ENCODE data around the gene FITM1.

Gene FITM1

DNA sequence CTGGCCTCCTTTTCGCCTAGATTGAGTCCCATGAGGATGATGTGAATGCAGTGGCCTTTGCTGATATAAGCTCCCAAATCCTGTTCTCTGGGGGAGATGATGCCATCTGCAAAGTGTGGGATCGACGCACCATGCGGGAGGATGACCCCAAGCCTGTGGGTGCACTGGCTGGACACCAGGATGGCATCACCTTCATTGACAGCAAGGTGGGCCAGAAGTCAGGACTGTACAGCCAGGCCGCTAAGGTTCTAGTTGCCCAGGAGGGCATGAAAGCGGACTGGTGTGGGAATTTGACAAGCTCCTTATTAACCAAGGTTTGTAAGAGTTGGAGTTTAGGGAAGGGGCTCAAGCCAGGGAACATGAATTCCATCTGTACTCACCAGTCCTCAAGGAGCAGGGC, 10.8 kb upstream of the FITM1 start:
- no peak for DNase-seq (ENCODE audit: low spot score)

DNA sequence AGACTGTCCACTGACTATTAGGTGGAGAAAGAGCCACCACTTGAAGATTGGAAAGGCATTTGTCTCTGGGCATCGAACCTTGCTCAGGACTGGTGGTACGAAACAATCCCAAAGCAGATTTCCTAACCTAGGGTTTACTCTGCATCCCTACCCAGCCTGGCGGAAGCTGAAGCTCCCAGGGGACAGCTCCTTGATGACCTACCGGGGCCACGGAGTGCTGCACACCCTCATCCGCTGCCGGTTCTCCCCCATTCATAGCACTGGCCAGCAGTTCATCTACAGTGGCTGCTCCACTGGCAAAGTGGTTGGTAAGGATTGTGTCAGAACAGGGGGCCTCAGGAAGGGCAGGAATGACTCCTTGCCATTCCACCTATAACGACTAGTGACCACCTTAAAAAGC, 9.2 kb upstream of the FITM1 start:
- DNase-seq (ENCODE audit: low spot score): no peak

DNA sequence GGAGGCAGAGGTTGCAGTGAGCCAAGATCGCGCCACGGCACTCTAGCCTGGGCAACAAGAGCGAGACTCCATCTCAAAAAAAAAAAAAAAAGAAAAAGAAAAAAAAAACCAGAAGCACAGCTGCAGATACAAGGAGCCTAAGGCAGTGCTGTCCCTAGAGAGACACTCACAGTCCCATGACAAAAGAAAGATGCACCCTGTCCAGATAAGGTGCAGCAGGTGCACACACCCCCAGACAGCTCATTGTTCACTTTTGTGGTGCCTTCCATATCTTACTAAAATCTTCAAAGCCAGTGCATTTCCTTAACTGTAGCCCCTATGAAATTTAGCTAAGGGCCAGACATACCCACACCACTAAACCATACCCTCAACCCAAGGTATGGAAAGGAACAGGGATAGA, 8.0 kb upstream of the FITM1 start:
- no peak for DNase-seq (ENCODE audit: low spot score)

DNA sequence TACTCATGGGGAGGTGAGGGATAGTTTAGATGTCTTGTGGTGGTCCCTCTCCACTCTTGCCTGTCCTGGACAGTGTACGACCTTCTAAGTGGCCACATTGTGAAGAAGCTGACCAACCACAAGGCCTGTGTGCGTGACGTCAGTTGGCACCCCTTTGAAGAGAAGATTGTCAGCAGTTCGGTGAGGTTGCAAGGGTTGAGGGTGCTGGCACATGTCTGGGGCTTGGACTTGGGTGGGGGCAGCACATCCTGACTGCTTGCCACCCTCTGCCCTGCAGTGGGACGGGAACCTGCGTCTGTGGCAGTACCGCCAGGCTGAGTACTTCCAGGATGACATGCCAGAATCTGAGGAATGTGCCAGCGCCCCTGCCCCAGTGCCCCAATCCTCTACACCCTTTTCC, 7.6 kb upstream of the FITM1 start:
- no peak for DNase-seq (ENCODE audit: low spot score)

DNA sequence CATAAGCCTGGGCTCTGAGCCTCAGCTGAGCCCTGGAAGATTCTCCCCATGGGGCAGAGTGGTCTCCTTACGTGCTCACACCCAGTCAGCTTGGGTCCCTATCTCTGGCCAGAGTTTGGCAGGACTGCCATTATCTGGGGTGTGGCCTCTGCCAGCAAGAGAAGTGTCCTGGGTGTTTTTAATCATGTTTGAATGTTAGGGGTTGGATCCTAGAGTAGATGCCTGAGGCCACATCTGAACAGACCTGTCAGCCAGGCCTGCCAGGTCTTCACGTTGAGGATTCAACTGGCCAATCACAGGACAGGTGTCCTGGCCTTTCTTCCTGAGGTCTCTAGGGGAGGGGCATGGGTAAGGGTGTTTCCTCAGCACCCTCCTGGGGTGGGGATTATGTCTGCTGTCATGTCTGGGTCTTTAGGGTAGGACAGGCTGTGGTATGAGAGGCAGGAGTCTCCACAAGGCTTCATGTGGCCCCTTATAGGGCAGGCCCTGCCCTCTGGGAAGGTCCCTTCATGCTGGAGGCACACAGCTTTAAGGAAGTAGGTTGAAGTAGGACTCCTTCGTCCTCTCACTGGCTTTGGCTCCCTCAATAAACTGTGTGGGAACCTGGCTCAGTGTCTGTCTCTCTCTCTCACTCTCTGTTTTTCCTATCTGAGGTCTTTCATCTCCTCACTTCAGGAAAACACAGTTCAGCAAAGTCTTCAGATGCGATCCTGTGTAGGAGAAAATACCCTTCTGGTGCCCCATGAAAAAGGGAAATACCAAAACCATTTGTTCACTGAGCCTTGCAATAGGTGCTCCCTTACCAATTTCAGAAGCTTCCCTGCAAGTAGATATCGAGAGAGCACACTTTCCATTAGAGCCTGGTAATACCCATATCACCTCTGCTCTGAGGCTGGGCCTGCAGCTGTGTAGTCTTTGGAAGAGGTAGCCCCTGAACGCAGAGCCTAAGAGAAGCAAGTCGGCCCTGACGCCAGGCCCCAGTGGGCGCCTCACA, 6.7 kb upstream of the FITM1 start:
- DNase-seq (ENCODE audit: low spot score): no peak

DNA sequence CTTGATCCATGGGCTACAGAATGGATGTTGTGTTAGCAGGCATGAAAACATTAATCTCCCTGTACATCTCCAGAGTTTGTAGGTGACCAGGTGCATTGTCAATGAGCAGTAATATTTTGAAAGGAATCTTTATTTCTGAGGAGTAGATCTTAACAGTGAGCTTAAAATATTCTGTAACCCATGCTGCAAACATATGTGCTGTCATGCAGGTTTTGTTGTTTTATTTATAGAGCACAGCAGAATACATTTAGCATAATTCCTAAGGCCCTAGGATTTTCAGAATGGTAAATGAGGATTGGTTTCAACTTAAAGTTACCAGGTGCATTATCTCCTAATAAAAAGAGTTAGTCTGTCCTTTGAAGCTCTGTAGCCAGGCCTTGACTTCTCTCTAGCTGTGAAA, 3.5 kb upstream of the FITM1 start:
- DNase-seq (ENCODE audit: low spot score): no peak

DNA sequence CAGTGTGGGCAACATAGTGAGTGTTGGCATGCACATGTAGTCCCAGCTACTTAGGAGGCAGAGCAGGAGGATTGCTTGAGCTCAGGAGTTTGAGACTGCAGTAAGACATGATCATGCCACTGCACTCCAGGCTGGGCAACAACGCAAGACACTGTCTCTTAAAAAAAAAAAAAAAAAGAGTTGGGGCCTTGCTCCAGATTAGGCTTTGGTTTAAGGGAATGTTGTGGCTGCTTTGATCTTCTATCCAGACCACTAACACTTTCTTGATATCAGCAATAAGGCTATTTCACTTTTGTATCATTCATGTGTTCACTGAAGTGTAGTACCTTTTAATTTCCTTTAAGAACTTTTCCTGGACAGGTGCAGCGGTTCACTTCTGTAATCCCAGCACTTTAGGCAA, 2.8 kb upstream of the FITM1 start:
- DNase-seq (ENCODE audit: low spot score): no peak

DNA sequence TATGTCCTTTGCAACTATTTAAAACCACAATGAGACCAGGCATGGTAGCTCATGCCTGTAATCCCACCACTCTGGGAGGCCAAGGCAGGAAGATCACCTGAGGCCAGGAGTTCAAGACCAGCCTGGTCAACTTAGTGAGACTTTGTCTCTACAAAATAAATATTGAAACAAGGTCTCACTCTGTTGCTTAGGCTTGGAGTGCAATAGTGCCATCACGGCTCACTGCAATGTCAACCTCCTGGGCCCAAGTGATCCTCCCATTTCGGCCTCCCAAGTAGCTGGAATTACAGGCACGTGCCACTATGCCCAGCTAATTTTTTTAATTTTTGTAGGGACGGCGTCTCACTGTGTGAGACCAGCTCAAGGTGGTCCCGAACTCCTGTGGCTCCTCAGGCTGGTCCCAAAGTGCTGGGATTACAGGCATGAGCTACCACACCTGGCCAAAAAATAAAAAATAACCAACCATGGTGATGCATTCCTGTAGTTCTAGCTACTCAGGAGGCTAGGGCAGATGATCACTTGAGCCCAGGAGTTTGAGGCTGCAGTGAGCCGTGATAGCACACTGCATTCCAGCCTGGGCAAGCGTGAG, 955 bp upstream of the FITM1 start:
- no peak for DNase-seq (ENCODE audit: low spot score)

DNA sequence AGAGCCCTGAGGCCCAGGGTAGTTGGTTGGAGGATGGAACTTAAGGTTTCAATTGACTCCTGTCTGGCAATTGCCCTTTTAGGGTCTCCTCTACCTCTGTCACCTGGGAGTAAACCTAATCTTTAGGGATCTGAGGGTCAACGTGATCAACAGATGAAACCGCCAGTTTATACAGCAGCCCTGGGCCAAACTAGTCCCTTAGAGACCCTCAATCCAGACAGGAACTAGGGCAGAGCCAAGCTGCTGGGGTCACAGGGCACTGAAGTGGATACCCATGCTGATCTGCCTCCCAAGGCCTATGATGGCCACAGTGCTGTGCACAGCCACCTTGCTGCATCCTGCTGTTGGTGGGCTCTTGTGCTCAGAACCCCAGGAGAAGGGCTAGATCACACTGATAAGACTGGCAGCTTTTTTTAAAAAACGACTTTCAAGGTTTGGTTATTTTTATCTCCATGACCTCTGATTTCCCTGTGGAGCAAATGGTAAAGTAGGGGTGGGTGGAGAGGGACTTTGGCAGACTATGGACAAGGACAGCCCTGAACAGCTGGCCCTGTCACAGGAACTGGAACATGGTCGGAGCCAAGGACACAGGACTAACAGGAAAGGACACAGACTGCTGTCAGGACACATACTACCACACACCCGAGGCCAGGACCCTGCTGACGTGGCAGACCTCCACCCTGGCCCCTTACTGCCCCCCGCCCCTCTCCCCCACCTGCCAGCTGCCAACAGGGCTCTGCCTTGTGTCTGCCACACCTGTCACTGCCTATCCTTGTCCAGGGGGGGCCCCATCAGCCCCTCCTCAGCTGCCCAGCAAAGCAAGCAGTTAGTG, 474 bp downstream of the FITM1 start:
- DNase-seq (ENCODE audit: low spot score): no peak

DNA sequence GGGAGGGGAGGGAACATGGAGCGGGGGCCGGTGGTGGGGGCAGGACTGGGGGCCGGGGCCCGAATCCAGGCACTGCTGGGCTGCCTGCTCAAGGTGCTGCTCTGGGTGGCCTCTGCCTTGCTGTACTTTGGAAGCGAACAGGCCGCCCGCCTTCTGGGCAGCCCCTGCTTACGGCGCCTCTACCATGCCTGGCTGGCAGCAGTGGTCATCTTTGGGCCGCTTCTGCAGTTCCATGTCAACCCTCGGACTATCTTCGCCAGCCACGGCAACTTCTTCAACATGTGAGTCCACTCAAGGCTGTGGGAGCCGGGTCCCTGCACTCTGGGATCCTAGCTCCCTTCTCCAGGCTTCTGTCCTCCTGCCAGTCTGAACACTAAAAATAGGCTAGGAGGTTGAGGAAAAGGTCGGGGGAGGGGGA, 1.1 kb downstream of the FITM1 start:
- no peak for DNase-seq (ENCODE audit: low spot score)

DNA sequence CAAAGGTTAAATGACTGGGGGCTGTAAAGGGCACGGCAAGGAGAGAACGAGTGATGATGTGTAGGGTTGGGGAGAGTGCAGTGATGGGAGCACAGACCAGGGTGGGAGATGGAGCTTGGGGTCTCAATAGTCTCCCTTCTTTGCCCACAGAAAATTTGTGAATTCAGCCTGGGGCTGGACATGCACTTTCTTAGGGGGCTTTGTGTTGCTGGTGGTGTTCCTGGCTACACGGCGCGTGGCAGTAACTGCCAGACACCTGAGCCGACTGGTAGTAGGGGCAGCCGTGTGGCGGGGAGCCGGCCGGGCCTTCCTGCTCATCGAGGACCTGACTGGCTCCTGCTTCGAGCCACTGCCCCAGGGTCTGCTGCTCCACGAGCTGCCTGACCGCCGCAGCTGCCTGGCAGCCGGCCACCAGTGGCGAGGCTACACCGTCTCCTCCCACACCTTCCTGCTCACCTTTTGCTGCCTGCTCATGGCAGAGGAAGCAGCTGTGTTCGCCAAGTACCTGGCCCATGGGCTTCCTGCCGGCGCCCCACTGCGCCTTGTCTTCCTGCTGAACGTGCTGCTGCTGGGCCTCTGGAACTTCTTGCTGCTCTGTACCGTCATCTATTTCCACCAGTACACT, 1.7 kb downstream of the FITM1 start:
- no peak for DNase-seq (ENCODE audit: low spot score)

DNA sequence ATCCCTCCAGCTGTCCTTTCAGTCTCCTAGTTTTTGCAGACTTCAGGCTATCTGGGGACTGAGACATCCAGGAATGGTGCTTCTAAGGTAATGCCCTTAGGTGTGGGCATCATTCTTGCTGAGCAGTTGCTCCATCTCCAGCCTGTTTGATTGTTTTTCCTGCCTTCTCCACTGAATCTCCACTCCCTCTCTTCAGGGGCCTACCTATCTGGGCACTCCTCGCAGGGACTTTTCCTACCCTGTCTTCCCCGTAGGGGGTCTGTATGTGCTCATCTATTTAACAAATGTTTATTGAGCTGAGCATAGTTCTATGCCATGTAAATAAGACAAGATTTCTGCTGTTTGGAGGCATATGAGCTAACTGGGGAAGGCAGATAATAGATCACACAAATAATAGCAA, 2.5 kb downstream of the FITM1 start:
- DNase-seq (ENCODE audit: low spot score): no peak

DNA sequence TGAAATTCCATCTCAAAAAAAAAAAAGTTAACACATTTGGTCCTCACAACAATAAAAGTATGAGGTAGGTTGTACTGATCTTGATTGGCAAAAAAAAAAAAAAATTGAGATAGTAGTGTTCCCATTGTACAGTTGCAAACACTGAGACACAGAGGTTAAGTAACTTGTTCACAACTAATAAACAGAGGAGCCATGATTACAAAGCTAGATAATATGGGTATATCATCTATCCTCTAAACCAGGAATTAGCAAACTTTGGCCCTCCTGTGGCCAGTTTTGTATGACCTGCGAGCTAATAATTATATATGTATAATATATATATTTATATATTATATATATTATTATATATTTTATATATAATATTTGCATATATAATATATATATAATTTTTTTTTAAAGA, 3.3 kb downstream of the FITM1 start:
- no peak for DNase-seq (ENCODE audit: low spot score)

DNA sequence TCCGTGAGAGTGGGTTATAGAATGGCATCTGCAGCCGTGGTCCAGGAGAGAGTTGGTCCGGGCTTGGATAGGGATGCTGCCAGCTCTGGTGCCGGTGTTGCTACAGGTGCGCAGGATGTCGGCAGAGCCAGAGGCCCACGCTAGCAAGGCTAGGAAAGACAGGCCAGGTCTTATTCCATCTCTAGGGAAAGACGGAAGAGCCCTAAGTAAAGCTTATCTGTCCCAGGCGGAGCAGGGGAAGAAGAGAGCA, 5.0 kb downstream of the FITM1 start:
- DNase-seq (ENCODE audit: low spot score): no peak

DNA sequence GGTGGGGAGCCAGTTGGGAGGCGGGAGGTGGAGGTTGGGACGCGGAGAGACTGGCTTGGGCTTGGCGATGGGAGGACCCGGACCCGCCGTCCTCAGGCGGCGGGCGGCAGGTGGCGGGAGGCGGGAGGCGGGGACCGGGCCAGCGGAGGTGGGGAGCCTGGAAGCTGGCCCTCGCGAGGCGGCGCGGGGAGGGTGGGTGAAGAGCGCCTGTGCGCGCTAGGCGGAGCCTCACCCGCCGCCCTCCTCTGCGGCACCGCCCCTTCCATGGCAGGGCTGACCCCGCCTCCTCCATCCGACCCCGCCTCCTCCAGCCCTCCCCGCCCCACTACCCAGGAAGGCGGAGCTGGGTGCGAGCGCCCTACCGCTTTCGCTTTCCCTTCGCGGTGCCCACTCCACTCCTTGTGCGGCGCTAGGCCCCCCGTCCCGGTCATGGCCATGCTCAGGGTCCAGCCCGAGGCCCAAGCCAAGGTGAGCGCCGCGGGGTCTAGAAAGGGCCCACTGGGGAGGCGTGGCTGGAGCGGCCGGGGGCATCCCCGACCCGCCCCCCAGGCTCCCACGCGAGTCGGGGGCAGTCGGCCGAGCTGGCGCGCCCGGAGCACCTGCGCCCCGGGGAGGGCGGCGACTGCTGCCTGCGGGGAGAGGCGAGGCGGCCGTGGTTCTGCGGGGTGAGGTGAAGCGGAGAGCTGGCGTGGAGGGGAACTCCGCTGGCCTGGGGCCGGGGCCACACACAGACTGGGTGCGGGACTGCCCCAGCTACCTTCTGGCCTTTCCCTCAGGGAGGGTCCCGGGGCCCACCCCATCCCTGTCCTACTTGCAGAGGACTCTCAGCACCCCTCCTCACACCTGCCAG, 5.6 kb downstream of the FITM1 start, which contains the start of gene PSME1:
Gene PSME1 (plus strand): TSS at position 361 of the 850 bp plus-strand sequence. CDS start 69 bp downstream, at position 430.
- peak; percentile 91 for DNase-seq (ENCODE audit: low spot score)

DNA sequence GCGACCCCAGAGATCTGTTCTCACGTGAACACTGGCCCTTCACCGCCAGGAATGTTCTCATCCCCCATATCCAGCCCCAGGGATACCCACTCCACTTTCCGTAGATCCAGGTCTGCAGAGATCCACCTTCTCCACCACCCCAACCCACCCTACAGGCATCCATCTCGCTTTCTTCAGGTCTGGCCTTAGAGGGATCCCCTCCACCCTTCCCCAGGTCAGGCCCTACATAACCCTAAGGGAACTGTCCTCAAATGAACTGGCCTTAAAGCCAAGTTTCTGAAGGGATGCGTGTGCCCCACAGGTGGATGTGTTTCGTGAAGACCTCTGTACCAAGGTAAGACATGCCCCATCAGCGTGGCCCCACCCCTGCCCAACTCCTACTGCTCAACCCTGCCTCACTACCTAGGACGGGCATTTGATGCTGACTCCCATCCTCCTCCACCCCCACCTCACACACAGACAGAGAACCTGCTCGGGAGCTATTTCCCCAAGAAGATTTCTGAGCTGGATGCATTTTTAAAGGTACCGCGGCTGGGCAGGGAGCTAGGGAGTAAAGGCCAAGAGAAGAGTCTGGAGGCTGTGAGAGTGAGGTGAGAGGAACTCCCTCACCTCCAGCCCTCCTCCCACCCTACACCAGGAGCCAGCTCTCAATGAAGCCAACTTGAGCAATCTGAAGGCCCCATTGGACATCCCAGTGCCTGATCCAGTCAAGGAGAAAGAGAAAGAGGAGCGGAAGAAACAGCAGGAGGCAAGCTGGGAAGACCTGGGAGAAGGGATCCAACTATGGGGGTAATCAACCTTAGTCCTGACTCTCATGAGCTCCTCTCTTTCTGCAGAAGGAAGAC, 6.4 kb downstream of the FITM1 start:
- DNase-seq (ENCODE audit: low spot score): no peak

DNA sequence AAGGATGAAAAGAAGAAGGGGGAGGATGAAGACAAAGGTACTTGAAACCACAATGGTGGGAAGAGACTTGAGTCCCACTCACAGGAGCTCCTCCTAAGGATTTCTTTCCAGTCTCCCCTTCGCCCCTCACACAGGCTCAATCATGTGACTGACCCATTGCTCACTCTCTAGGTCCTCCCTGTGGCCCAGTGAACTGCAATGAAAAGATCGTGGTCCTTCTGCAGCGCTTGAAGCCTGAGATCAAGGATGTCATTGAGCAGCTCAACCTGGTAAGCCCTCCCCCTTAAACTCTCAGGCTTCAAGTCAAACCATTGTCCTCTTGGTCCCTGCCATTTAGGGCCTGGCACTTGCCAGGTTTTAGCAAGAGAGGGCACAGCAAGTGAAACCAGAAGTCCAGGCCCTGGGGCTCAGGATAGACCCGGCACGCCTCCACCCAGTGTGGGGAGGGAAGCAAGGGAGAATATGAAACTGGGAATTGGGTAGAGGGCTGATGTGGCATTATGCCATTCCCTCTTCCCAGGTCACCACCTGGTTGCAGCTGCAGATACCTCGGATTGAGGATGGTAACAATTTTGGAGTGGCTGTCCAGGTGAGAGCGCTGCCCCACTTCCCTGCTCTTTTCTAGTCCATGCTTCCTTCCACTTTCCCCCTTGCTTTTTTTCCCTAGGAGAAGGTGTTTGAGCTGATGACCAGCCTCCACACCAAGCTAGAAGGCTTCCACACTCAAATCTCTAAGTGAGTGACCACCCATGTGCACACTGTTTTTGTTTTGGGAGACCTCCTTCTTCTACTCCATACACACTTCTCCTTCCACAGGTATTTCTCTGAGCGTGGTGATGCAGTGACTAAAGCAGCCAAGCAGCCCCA, 7.3 kb downstream of the FITM1 start:
- DNase-seq (ENCODE audit: low spot score): no peak

DNA sequence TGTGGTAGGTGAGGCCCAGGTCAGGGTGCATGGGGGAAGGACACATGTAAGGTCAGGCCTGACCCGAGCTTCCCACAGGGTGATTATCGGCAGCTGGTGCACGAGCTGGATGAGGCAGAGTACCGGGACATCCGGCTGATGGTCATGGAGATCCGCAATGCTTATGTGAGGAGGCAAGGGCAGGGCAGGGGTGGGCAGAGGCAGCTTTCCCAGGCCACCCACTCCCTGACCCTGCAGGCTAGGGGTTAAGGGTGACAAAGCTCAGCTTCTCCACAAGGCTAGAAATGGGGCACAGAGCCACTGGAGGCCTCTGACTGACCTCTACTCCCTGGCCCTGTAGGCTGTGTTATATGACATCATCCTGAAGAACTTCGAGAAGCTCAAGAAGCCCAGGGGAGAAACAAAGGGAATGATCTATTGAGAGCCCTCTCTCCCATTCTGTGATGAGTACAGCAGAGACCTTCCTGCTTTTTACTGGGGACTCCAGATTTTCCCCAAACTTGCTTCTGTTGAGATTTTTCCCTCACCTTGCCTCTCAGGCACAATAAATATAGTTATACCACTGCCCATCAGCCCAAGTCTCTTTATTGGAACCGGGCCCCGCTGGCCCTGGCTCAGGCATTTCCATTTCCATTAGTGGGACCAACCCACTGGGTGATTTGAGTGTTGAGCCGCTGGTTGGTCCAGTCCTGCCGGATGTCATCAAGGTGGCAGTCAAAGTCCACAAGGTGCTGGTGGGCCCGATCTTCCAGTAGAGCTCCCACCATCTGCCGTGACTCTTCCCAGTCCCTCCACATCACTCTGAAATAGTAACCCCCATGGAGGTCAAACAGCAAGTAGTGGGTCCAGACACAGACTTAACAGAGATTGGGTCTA, 8.2 kb downstream of the FITM1 start:
- DNase-seq (ENCODE audit: low spot score): no peak
